ENCODE measurements around the gene SPINK4. TPM values are rescaled to one million over a fixed set of nuclear protein-coding genes. Genes with fewer than 3 reads are reported as not detected.
A peak's percentile ranks its signal among the peaks of the same experiment; 100 is the strongest.

The SPINK4 gene
- total RNA-seq, 1 donor from 2014 or later, result not detected

DNA sequence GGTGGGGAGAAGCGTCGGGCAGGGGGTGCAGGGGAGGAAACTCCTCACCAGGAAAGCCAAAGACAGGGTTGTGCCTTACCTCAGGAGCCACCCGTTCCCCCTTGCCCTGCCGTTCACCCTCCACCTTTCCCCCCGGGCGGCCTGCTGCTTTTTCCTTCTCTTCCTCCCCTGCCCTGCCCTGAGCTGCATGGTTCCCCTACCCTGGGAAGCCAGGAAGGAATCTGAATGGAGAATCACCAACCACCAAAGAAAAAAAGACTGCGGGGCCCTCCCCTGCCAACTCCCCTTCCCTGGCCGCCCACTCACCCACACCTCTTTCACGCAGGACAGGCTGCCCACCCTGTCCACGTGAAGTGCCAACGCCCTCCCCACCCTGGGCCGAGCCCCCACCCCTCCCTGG is 49.5 kb downstream of the SPINK4 start:
- H3K27ac ChIP-seq, result peak overlapping the region; percentile 99
- no peak for DNase-seq (ENCODE audit: low spot score in 2 of 2)

DNA sequence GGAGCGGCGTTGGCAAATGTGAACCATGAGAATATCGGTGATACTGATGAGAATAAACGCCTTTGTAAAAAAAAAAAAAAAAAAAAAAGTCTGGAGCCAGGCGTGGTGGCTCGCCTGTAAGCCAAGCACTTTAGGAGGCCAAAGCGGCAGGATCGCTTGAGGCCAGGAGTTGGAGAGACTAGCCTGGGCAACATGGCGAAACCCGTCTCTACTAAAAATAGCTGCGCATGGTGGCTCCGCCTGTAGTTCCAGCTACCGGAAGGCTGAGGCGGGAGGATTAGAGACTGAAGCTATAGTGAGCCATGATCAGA is 49.9 kb downstream of the SPINK4 start:
- H3K27me3 ChIP-seq, result no peaks in the 10 kb centered on the region
- peaks cover 5 to 26% of the 10 kb centered on the region in 2 donors for H3K4me1 ChIP-seq
- H3K27ac ChIP-seq, result peak overlapping the region; percentile 99
- peak overlapping the region; percentile 83 to 95 for H3K4me3 ChIP-seq
- intact Hi-C loops (cut with DNase I), result loop anchor here (1.0 to 10.0 kb wide), 4 partner anchors 26 to 525 kb away; partner anchors contain the start of genes BAG1, DNAJA1, NOL6 and UBE2R2
- H3K9me3 ChIP-seq, result no peaks in the 10 kb centered on the region
- TF ChIP-seq, protein P1, sequence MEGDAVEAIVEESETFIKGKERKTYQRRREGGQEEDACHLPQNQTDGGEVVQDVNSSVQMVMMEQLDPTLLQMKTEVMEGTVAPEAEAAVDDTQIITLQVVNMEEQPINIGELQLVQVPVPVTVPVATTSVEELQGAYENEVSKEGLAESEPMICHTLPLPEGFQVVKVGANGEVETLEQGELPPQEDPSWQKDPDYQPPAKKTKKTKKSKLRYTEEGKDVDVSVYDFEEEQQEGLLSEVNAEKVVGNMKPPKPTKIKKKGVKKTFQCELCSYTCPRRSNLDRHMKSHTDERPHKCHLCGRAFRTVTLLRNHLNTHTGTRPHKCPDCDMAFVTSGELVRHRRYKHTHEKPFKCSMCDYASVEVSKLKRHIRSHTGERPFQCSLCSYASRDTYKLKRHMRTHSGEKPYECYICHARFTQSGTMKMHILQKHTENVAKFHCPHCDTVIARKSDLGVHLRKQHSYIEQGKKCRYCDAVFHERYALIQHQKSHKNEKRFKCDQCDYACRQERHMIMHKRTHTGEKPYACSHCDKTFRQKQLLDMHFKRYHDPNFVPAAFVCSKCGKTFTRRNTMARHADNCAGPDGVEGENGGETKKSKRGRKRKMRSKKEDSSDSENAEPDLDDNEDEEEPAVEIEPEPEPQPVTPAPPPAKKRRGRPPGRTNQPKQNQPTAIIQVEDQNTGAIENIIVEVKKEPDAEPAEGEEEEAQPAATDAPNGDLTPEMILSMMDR (IDR thresholded peaks at IDR 0.05), result no peak
- peak in 1 of 2 donors; percentile 20 for DNase-seq (ENCODE audit: low spot score in 2 of 2)
- peaks cover 3 to 13% of the 10 kb centered on the region in 2 donors for H3K36me3 ChIP-seq

More for the DNA sequence above, 49.5 kb downstream of the SPINK4 start:
- TF ChIP-seq, protein P1 (IDR thresholded peaks at IDR 0.05), result no peak
- Histone ChIP-seq H3K9me3 (no peaks in the 10 kb centered on the region), H3K4me3 (peak overlapping the region; percentile 83 to 95), H3K36me3 (peaks cover 0 to 9% of the 10 kb centered on the region in 2 donors), H3K27me3 (no peaks in the 10 kb centered on the region), H3K4me1 (peaks cover 5 to 23% of the 10 kb centered on the region in 2 donors)
- intact Hi-C loops (cut with DNase I), result no loop called here

DNA sequence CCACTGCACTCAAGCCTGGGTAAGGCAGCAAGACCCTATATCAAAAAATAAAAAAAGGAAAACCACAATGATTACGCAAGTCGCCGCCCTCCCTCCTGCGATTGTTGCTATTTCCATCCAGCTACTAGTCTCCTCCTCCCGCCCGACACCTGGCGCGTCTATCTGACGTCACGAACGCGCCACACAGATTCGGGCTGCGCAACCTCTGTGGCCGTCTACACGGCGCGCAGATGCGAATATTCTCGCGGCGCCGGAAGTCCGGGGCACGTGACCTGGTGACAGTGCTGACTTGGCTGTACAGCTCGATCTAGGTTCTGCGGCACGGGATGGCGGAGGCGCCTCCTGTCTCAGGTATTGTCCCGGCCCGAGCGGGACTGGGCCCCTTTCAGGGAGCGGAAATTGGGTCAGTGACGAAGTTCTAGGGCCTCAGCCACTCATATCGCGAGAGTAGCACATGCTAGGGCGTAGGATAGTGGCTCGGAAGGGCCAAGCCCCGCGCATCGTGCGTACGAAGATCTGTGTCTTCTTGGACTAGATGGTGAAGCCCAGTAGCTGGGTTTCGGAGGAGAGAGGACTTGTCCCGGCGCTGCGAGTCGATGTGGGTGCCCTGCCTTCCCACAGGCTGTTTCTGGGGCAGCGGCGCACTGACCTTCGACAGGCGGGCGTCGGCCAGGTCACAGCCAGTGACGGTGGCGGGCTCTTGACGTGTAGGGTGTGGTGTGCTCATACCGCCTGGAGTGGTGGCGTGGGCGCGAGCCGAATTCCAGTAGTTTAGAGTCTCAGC is 50.5 kb downstream of the SPINK4 start, which contains the start of gene NFX1:
NFX1 (plus strand) TSS at position 270 of the 784 bp plus-strand sequence; CDS start at position 327, 57 bp downstream.
- Histone ChIP-seq H3K4me3 (peak within 1 kb of the TSS; percentile 83 to 95), H3K27ac (peak within 1 kb of the TSS; percentile 99), H3K27me3 (no peaks in the 10 kb centered on the region), H3K4me1 (peaks cover 5 to 26% of the 10 kb centered on the region in 2 donors), H3K36me3 (peaks cover 9 to 18% of the 10 kb centered on the region in 2 donors), H3K9me3 (no peaks in the 10 kb centered on the region)
- DNase-seq (ENCODE audit: low spot score in 2 of 2), result peak; percentile 97 to 99
- intact Hi-C loops (cut with DNase I), result loop anchor here (1.0 to 10.0 kb wide), 4 partner anchors 26 to 524 kb away; partner anchors contain the start of genes BAG1, DNAJA1, NOL6 and UBE2R2
- TF ChIP-seq, protein P1 (IDR thresholded peaks at IDR 0.05), result no peak

DNA sequence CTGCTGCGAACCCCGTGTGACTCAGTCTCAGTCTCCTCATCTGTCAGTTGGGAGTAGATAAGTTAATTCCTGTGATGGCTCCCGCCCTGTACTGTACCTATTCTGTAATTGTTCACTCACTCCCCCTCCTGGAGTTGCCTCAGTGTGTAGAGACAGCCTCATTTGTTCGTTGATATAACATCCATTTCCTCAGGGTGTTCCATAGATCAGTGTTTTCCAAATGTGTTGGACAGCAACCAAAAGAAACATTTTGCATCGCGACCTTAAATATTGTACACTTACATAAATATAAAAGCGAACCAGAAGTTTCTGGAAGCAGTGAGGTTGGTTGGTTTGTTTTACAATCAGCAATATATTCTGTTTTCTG is 51.0 kb downstream of the SPINK4 start:
- Histone ChIP-seq H3K4me1 (peaks cover 5 to 26% of the 10 kb centered on the region in 2 donors), H3K9me3 (no peaks in the 10 kb centered on the region), H3K4me3 (peak overlapping the region; percentile 83 to 95), H3K27ac (peak overlapping the region; percentile 99), H3K27me3 (no peaks in the 10 kb centered on the region), H3K36me3 (peaks cover 14 to 18% of the 10 kb centered on the region in 2 donors)
- TF ChIP-seq, protein P1 (IDR thresholded peaks at IDR 0.05), result no peak
- DNase-seq (ENCODE audit: low spot score in 2 of 2), result no peak
- intact Hi-C loops (cut with DNase I), result loop anchor here (5.0 to 10.0 kb wide), 2 partner anchors 181 to 524 kb away; partner anchors contain the start of genes NOL6 and UBE2R2

DNA sequence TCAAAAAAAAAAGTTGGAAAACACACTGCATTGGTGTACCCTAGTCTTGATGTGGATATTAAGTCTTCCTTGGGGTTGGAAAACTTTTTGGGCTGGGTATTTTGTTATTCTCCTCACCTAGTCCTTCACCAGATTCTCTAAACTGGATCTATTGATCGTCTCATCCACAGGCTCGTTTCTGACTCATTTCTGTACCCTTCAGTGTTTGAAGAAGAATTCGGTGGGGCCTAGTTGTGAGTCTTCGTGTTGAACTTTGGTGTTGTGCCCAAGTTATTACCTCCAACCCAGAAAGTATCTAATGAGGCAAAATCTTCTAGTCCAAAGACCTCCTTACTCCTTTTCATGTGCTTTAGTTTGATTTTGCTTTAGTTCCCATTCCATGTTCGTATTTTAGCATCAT is 51.9 kb downstream of the SPINK4 start:
- peaks cover 5 to 29% of the 10 kb centered on the region in 2 donors for H3K4me1 ChIP-seq
- peak overlapping the region; percentile 99 for H3K27ac ChIP-seq
- intact Hi-C loops (cut with DNase I), result loop anchor here (5.0 to 10.0 kb wide), 2 partner anchors 180 to 523 kb away; partner anchors contain the start of genes NOL6 and UBE2R2
- no peaks in the 10 kb centered on the region for H3K27me3 ChIP-seq
- TF ChIP-seq, protein P1 (IDR thresholded peaks at IDR 0.05), result no peak
- no peaks in the 10 kb centered on the region for H3K9me3 ChIP-seq
- peak overlapping the region in 1 of 2 donors; percentile 95 for H3K4me3 ChIP-seq
- H3K36me3 ChIP-seq, result peaks cover 22 to 25% of the 10 kb centered on the region in 2 donors
- DNase-seq (ENCODE audit: low spot score in 2 of 2), result no peak

Data from ascending aorta (tissue), 2 donors.